Rectal smooth muscle tissue (tissue), 1 donor: ENCODE measurements around the gene PI4KB.
A peak's percentile ranks its signal among the peaks of the same experiment; 100 is the strongest.

Experiments used
- H3K27ac ChIP-seq: one replicate; pipeline ENCODE4 v1.7.0; 2013; ENCODE audit warnings: low read depth, low read length, inconsistent platforms
- H3K27me3 ChIP-seq: one replicate; pipeline ENCODE4 v1.7.0; 2013; ENCODE audit warnings: low read length; ENCODE audit not compliant: control insufficient read depth, insufficient read depth
- H3K36me3 ChIP-seq: one replicate; pipeline ENCODE4 v1.7.0; 2013; ENCODE audit warnings: low read length; ENCODE audit not compliant: control insufficient read depth, insufficient read depth
- H3K4me1 ChIP-seq: one replicate; pipeline ENCODE4 v1.7.0; 2013; ENCODE audit warnings: low read length; ENCODE audit not compliant: control insufficient read depth, insufficient read depth
- H3K4me3 ChIP-seq: one replicate; pipeline ENCODE4 v1.7.0; 2013; ENCODE audit warnings: low read length
- H3K9ac ChIP-seq: one replicate; pipeline ENCODE4 v1.7.0; 2013; ENCODE audit warnings: low read length

PI4KB gene

GRCh38 chr1:151289991-151290708, 37.1 kb downstream of the PI4KB start:
- Histone ChIP-seq H3K9ac (no peak overlapping the region), H3K36me3 (peaks cover 73% of the 10 kb centered on the region), H3K4me3 (no peak overlapping the region), H3K4me1 (no peaks in the 10 kb centered on the region), H3K27ac (no peak overlapping the region), H3K27me3 (no peaks in the 10 kb centered on the region)

- Histone ChIP-seq H3K4me1 (no peaks in the 10 kb centered on the region), H3K27me3 (no peaks in the 10 kb centered on the region), H3K27ac (no peak overlapping the region), H3K4me3 (no peak overlapping the region), H3K9ac (no peak overlapping the region), H3K36me3 (peaks cover 66% of the 10 kb centered on the region)
These were observed 37.9 kb downstream of the PI4KB start for GRCh38 chr1:151289080-151289935.

- H3K27me3 ChIP-seq: no peaks in the 10 kb centered on the region
- no peaks in the 10 kb centered on the region for H3K4me1 ChIP-seq
- peaks cover 58% of the 10 kb centered on the region for H3K36me3 ChIP-seq
- no peak overlapping the region for H3K27ac ChIP-seq
- no peak overlapping the region for H3K4me3 ChIP-seq
- no peak overlapping the region for H3K9ac ChIP-seq
These were observed 38.7 kb downstream of the PI4KB start for GRCh38 chr1:151288502-151288901.

GRCh38 chr1:151287767-151288500, 39.3 kb downstream of the PI4KB start:
- H3K27me3 ChIP-seq: no peaks in the 10 kb centered on the region

GRCh38 chr1:151287341-151287699, 39.9 kb downstream of the PI4KB start:
- Histone ChIP-seq H3K36me3 (peaks cover 46% of the 10 kb centered on the region), H3K9ac (no peak overlapping the region), H3K27me3 (no peaks in the 10 kb centered on the region), H3K4me3 (no peak overlapping the region), H3K4me1 (no peaks in the 10 kb centered on the region), H3K27ac (no peak overlapping the region)

More at GRCh38 chr1:151287767-151288500, 39.3 kb downstream of the PI4KB start:
- H3K4me3 ChIP-seq: no peak overlapping the region
- H3K36me3 ChIP-seq: peaks cover 52% of the 10 kb centered on the region
- no peak overlapping the region for H3K9ac ChIP-seq
- no peak overlapping the region for H3K27ac ChIP-seq
- no peaks in the 10 kb centered on the region for H3K4me1 ChIP-seq

GRCh38 chr1:151286619-151287340, 40.4 kb downstream of the PI4KB start:
- Histone ChIP-seq H3K36me3 (peaks cover 42% of the 10 kb centered on the region), H3K4me1 (no peaks in the 10 kb centered on the region), H3K27me3 (no peaks in the 10 kb centered on the region), H3K4me3 (no peak overlapping the region), H3K9ac (no peak overlapping the region), H3K27ac (no peak overlapping the region)

GRCh38 chr1:151284013-151284577, 43.1 kb downstream of the PI4KB start:
- Histone ChIP-seq H3K36me3 (peaks cover 22% of the 10 kb centered on the region), H3K27me3 (no peaks in the 10 kb centered on the region), H3K4me3 (no peak overlapping the region), H3K4me1 (no peaks in the 10 kb centered on the region), H3K27ac (no peak overlapping the region), H3K9ac (no peak overlapping the region)

- Histone ChIP-seq H3K36me3 (peaks cover 12% of the 10 kb centered on the region), H3K4me3 (peak overlapping the region; percentile 88), H3K4me1 (no peaks in the 10 kb centered on the region), H3K27ac (peak overlapping the region; percentile 100), H3K27me3 (no peaks in the 10 kb centered on the region), H3K9ac (peak overlapping the region; percentile 85)
These were observed 44.1 kb downstream of the PI4KB start for GRCh38 chr1:151282883-151283725.

GRCh38 chr1:151281969-151282882, 45.0 kb downstream of the PI4KB start, which contains the start of gene ZNF687:
Gene ZNF687 (plus strand): TSS chr1:151282299. CDS start chr1:151286292, 3,993 bp downstream.
- Histone ChIP-seq H3K4me3 (peak within 1 kb of the TSS; percentile 88), H3K36me3 (peaks cover 3% of the 10 kb centered on the region), H3K9ac (peak within 1 kb of the TSS; percentile 95), H3K27me3 (no peaks in the 10 kb centered on the region), H3K4me1 (no peaks in the 10 kb centered on the region), H3K27ac (peak within 1 kb of the TSS; percentile 100)

GRCh38 chr1:151281225-151281968, 45.8 kb downstream of the PI4KB start:
- Histone ChIP-seq H3K27ac (peak overlapping the region; percentile 100), H3K36me3 (no peaks in the 10 kb centered on the region), H3K4me3 (peak overlapping the region; percentile 88), H3K9ac (peak overlapping the region; percentile 95), H3K27me3 (no peaks in the 10 kb centered on the region), H3K4me1 (no peaks in the 10 kb centered on the region)
